Measurements from ENCODE around the gene KSR2. TPM values are rescaled to one million over a fixed set of nuclear protein-coding genes. Genes with fewer than 3 reads are reported as not detected.

The KSR2 gene
- total RNA-seq, 1 experiment from 2014 or later, result 0.15 TPM

GRCh38 chr12:117533687-117534086 is 435.1 kb downstream of the KSR2 start:
- Histone ChIP-seq H3K9me3 (ENCODE audit: control insufficient read depth, insufficient read depth, low read depth, low read length) (no peaks in the 10 kb centered on the region), H3K4me3 (ENCODE audit: low read depth in 2 of 2, low read length in 2 of 2) (no peak overlapping the region), H3K4me1 (ENCODE audit: control insufficient read depth, insufficient read depth, low read length) (no peaks in the 10 kb centered on the region), H3K27me3 (ENCODE audit: control insufficient read depth, insufficient read depth, low read length) (peaks cover 12% of the 10 kb centered on the region), H3K27ac (ENCODE audit: low read length) (no peak overlapping the region), H3K36me3 (ENCODE audit: control insufficient read depth, insufficient read depth, low read length) (no peaks in the 10 kb centered on the region)
- POLR2A ChIA-PET, result no interaction called here
- ATAC-seq, result no peak
- intact Hi-C loops (cut with micrococcal nuclease; ENCODE audit: unreplicated experiment) (no loop called here), in situ Hi-C loops (cut with HindIII; ENCODE audit: low pct_unique_long_range_greater_than_20kb, low sequenced_read_pairs) (loop anchor here (5.0 kb wide), 1 partner anchor 54 kb away; no protein-coding TSS in a partner anchor)
- DNase-seq (ENCODE audit: low read depth, low spot score), result no peak
- CTCF ChIA-PET, result no interaction called here
- TF ChIP-seq POLR2AphosphoS5 (IDR thresholded peaks at IDR 0.05; ENCODE audit: low read depth, low read length), result no peak
- TF ChIP-seq TCF7L2 (IDR thresholded peaks at IDR 0.05; ENCODE audit: low read depth, low read length), result no peak
- TF ChIP-seq CTCF (IDR thresholded peaks at IDR 0.05), result no peak
- TF ChIP-seq REST (IDR thresholded peaks at IDR 0.05; ENCODE audit: insufficient read depth in 1 of 2, low read depth in 2 of 2, low read length in 1 of 2), result no peak
- TF ChIP-seq SIN3A (IDR thresholded peaks at IDR 0.05; ENCODE audit: borderline replicate concordance, insufficient read depth, low read depth, low read length), result no peak
- no TSS peak for BruUV-seq (replicated peaks)

GRCh38 chr12:117530796-117531195 is 438.0 kb downstream of the KSR2 start:
- peaks cover 15% of the 10 kb centered on the region for H3K27me3 ChIP-seq (ENCODE audit: control insufficient read depth, insufficient read depth, low read length)
- no peak overlapping the region for H3K27ac ChIP-seq (ENCODE audit: low read length)
- no peak overlapping the region for H3K4me3 ChIP-seq (ENCODE audit: low read depth in 2 of 2, low read length in 2 of 2)
- POLR2A ChIA-PET, result no interaction called here
- ATAC-seq (no peak), DNase-seq (ENCODE audit: low read depth, low spot score) (no peak)
- CTCF ChIA-PET, result no interaction called here
- H3K36me3 ChIP-seq (ENCODE audit: control insufficient read depth, insufficient read depth, low read length), result no peaks in the 10 kb centered on the region
- no peak for TF ChIP-seq REST (IDR thresholded peaks at IDR 0.05; ENCODE audit: insufficient read depth in 1 of 2, low read depth in 2 of 2, low read length in 1 of 2)
- no peak for TF ChIP-seq TCF7L2 (IDR thresholded peaks at IDR 0.05; ENCODE audit: low read depth, low read length)
- TF ChIP-seq SIN3A (IDR thresholded peaks at IDR 0.05; ENCODE audit: borderline replicate concordance, insufficient read depth, low read depth, low read length), result no peak
- no peak for TF ChIP-seq POLR2AphosphoS5 (IDR thresholded peaks at IDR 0.05; ENCODE audit: low read depth, low read length)
- no peak for TF ChIP-seq CTCF (IDR thresholded peaks at IDR 0.05)
- H3K4me1 ChIP-seq (ENCODE audit: control insufficient read depth, insufficient read depth, low read length), result no peaks in the 10 kb centered on the region
- in situ Hi-C loops (cut with HindIII; ENCODE audit: low pct_unique_long_range_greater_than_20kb, low sequenced_read_pairs) (loop anchor here (5.0 kb wide), 1 partner anchor 57 kb away; no protein-coding TSS in a partner anchor), intact Hi-C loops (cut with micrococcal nuclease; ENCODE audit: unreplicated experiment) (no loop called here)
- H3K9me3 ChIP-seq (ENCODE audit: control insufficient read depth, insufficient read depth, low read depth, low read length), result no peaks in the 10 kb centered on the region
- no TSS peak for BruUV-seq (replicated peaks)
